ENCODE data around the gene FMNL3. TPM values are rescaled to one million over a fixed set of nuclear protein-coding genes. Genes with fewer than 3 reads are reported as not detected.
A peak's percentile ranks its signal among the peaks of the same experiment; 100 is the strongest.

FMNL3 gene
- total RNA-seq, 4 donors from 2014 or later = 3.2 to 8.4 (median 6.7) TPM

DNA sequence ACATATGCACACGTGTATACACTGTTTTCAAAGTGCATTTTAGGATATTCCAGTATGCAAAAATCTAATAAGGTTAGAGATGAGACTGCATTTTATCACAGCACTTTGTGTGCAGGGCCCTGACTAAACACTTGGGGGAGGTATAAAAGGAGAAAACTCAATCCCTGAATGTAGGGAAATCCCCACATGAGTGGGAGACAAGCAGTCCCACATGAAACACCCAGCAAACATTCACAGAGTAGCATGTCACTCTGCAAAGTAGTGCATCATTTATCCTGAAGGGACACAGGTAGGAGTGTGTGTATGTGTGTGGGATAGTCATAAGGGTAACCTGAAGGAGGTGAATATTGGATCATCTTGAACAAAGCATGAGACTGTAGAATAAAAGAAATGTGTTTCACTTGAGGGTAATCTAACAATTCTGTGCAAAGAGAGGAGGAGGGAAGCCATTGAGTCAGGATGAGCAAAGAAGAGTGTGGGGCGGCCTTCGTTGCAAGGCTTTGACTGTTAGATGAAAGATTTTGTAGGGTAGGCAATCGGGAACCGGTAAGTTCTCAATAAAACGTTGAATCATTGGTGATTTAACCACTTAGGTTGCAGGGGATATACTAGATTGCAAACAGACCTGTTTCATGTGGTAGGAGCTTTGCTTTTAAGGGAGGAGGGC, 80.9 kb downstream of the FMNL3 start:
- no peak for DNase-seq (ENCODE audit: low spot score in 2 of 2)
- H3K27ac ChIP-seq = no peak overlapping the region
- peaks cover 31% of the 10 kb centered on the region for H3K4me1 ChIP-seq
- H3K4me3 ChIP-seq = no peak overlapping the region
- no peaks in the 10 kb centered on the region for H3K27me3 ChIP-seq
- no peaks in the 10 kb centered on the region for H3K9me3 ChIP-seq
- TF ChIP-seq CTCF (IDR thresholded peaks at IDR 0.05) (no peak), POLR2A (IDR thresholded peaks at IDR 0.05) (no peak), EP300 (IDR thresholded peaks at IDR 0.05) (no peak), POLR2AphosphoS5 (IDR thresholded peaks at IDR 0.05) (no peak)
- whole genome bisulfite sequencing = 74% methylated on average over 6 of the region's 6 CpGs
- H3K36me3 ChIP-seq = no peaks in the 10 kb centered on the region

- WGBS = 32% methylated on average over 4 of the region's 4 CpGs
- peaks cover 34% of the 10 kb centered on the region for H3K4me1 ChIP-seq
- TF ChIP-seq CTCF (IDR thresholded peaks at IDR 0.05) (no peak), EP300 (IDR thresholded peaks at IDR 0.05) (no peak), POLR2A (IDR thresholded peaks at IDR 0.05) (no peak), POLR2AphosphoS5 (IDR thresholded peaks at IDR 0.05) (no peak)
- H3K4me3 ChIP-seq = no peak overlapping the region
- DNase-seq (ENCODE audit: low spot score in 2 of 2) = no peak
- no peaks in the 10 kb centered on the region for H3K36me3 ChIP-seq
- no peaks in the 10 kb centered on the region for H3K27me3 ChIP-seq
- H3K27ac ChIP-seq = no peak overlapping the region
- H3K9me3 ChIP-seq = no peaks in the 10 kb centered on the region
Measured at GRCh38 chr12:49624921-49625577, 82.2 kb downstream of the FMNL3 start.

- Histone ChIP-seq H3K27ac (peak within 1 kb of the TSS; percentile 86), H3K4me3 (peak within 1 kb of the TSS; percentile 67), H3K4me1 (peaks cover 34% of the 10 kb centered on the region), H3K27me3 (no peaks in the 10 kb centered on the region), H3K36me3 (no peaks in the 10 kb centered on the region), H3K9me3 (no peaks in the 10 kb centered on the region)
- 2% methylated on average over 39 of the region's 76 CpGs for WGBS
- peak; percentile 91 to 94 for DNase-seq (ENCODE audit: low spot score in 2 of 2)
- TF ChIP-seq POLR2AphosphoS5 (IDR thresholded peaks at IDR 0.05) (peak in 2 of 3 donors; percentile 56 to 71), EP300 (IDR thresholded peaks at IDR 0.05) (no peak), CTCF (IDR thresholded peaks at IDR 0.05) (peak in 1 of 2 donors; percentile 71), POLR2A (IDR thresholded peaks at IDR 0.05) (peak in 1 of 2 donors; percentile 15)
Measured at GRCh38 chr12:49623142-49623904, 83.9 kb downstream of the FMNL3 start, which contains the start of gene PRPF40B. Gene PRPF40B, plus strand, starts transcription at chr12:49623561. Its CDS starts 30 bp downstream, at chr12:49623591.

- Histone ChIP-seq H3K4me3 (peak overlapping the region; percentile 67), H3K9me3 (no peaks in the 10 kb centered on the region), H3K36me3 (no peaks in the 10 kb centered on the region), H3K4me1 (peaks cover 34% of the 10 kb centered on the region), H3K27me3 (no peaks in the 10 kb centered on the region), H3K27ac (peak overlapping the region; percentile 86)
- DNase-seq (ENCODE audit: low spot score in 2 of 2) = no peak
- no peak for TF ChIP-seq EP300 (IDR thresholded peaks at IDR 0.05)
- TF ChIP-seq POLR2AphosphoS5 (IDR thresholded peaks at IDR 0.05) = no peak
- TF ChIP-seq CTCF (IDR thresholded peaks at IDR 0.05) = no peak
- no peak for TF ChIP-seq POLR2A (IDR thresholded peaks at IDR 0.05)
- 0% methylated on average over 14 of the region's 22 CpGs for WGBS
Measured at GRCh38 chr12:49622501-49623141, 84.6 kb downstream of the FMNL3 start.
